Cardiac fibroblast (primary cell): Measurements from ENCODE around the gene TREML1.

Experiments used
- DNase-seq, 2 donors: peaks; one replicate each; pipeline versions ENCODE4 v3.0.0 to v3.0.0-alpha.2; 2010; ENCODE audit warnings: low read depth in 2 of 2
- H3K4me3 ChIP-seq, 2 donors: replicated peaks in 1 of 2; 1 replicate in 1 of 2; 2 replicates in 1 of 2; pipeline ENCODE4 v1.5.1; 2011; ENCODE audit warnings: low read depth in 2 of 2, low read length in 2 of 2, mild to moderate bottlenecking in 2 of 2, moderate library complexity in 1 of 2
- CTCF ChIP-seq: IDR thresholded peaks from one replicate; pipeline ENCODE4 v1.5.1; 2011; ENCODE audit warnings: low read depth, mild to moderate bottlenecking, low read length, inconsistent platforms

TREML1 gene

GRCh38 chr6:41167173-41167963, 13.2 kb upstream of the TREML1 start:
- peak; percentile 15 to 22 for DNase-seq
- no peak overlapping the region for H3K4me3 ChIP-seq
- TF ChIP-seq CTCF = no peak

DNA sequence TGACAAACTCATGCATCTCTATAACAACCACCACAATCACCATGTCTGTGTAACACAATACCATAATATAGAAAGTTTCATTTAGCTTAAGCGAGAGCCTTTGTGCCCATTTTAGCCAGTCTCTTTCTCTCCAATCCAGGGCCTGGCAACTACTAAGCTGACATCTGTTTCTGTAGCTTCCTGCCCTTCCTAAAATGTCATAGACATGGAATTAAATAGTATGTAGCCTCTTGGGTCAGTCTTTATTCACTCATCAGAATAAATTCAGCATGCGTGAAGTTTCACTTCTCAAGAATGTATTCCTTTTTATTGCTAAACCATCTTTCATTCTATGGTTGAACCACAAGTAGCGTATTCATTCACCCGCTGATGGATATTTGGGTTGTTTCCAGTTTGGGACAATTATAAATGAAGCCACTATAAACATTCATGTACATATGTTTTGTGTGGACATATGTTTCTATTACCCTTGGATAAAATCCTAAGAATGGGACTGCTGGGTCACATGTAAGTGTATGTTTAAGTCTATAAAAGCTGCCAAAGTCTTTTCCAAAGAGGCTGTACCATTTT, 10.5 kb upstream of the TREML1 start:
- H3K4me3 ChIP-seq = no peak overlapping the region
- TF ChIP-seq CTCF = no peak
- DNase-seq = no peak

- no peak for TF ChIP-seq CTCF
- DNase-seq = no peak
These were observed 9.2 kb upstream of the TREML1 start for GRCh38 chr6:41163419-41163717.

GRCh38 chr6:41162687-41163418, 8.7 kb upstream of the TREML1 start, which contains the start of gene TREM2:
Gene TREM2, minus strand, starts transcription at chr6:41163116. Its CDS starts 34 bp downstream, at chr6:41163082.
- no peak for TF ChIP-seq CTCF
- H3K4me3 ChIP-seq = no peak within 1 kb of the TSS
- DNase-seq = no peak

More at GRCh38 chr6:41163419-41163717, 9.2 kb upstream of the TREML1 start:
- no peak overlapping the region for H3K4me3 ChIP-seq

DNA sequence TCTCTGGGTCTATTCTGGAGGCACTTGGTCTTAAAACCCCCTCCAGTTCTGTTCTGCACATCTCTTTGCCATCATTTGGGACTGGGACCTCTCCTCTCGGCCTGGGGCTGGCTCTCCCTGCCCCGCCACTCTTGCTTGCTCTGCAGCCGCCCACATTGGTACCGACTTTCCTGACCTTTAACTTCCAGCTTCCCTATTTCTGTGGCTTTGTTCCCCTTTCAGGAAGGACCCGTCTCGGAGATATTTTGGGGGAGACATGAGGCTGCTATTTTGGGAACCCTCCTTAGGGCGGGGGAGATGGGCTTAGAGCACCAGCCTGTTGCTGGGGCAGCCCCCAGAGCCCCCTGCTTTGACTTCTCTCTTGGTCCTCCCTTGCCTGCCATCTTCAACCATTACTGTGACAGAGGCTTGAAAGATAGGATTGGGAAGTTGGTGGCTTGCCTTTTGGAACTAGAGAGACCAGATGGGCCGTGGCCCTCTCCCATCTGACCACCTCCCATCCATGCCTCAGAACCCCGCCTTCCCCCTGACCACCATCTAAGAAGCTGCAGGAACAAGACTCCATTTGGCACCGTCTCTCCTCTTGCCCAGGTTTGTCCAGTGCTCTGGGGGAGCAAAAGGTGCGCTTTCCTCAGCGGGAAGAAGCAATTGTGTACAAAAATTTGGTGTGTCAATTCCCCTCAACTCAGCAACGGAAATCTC, 7.9 kb upstream of the TREML1 start:
- TF ChIP-seq CTCF = no peak
- no peak for DNase-seq
- H3K4me3 ChIP-seq = no peak overlapping the region

GRCh38 chr6:41161380-41161779, 7.2 kb upstream of the TREML1 start:
- TF ChIP-seq CTCF = no peak

More at GRCh38 chr6:41161380-41161779, 7.2 kb upstream of the TREML1 start:
- DNase-seq = no peak
- no peak overlapping the region for H3K4me3 ChIP-seq
